ENCODE measurements around the gene ARHGDIG. TPM values are rescaled to one million over a fixed set of nuclear protein-coding genes. Genes with fewer than 3 reads are reported as not detected.

The ARHGDIG gene
- total RNA-seq, 2 donors from 2014 or later, result 1.8 to 20.0 TPM

- peaks cover 3% of the 10 kb centered on the region for H3K4me1 ChIP-seq
- intact Hi-C loops (cut with DNase I), result no loop called here
- no peak overlapping the region for H3K27ac ChIP-seq
- DNase-seq, result peak; percentile 80
- no peak for TF ChIP-seq CTCF (IDR thresholded peaks at IDR 0.05)
- no peak overlapping the region for H3K4me3 ChIP-seq
- no peak overlapping the region for H3K9ac ChIP-seq (ENCODE audit: low read depth in 2 of 2, low read length in 2 of 2)
- H3K9me3 ChIP-seq, result no peaks in the 10 kb centered on the region
- no peaks in the 10 kb centered on the region for H3K36me3 ChIP-seq
- H3K27me3 ChIP-seq, result peaks cover 7% of the 10 kb centered on the region
Measured at GRCh38 chr16:273547-274421, 6.6 kb upstream of the ARHGDIG start.

GRCh38 chr16:275041-275641 is 5.2 kb upstream of the ARHGDIG start:
- intact Hi-C loops (cut with DNase I), result no loop called here
- no peaks in the 10 kb centered on the region for H3K4me1 ChIP-seq
- no peaks in the 10 kb centered on the region for H3K9me3 ChIP-seq
- no peak for TF ChIP-seq CTCF (IDR thresholded peaks at IDR 0.05)
- DNase-seq, result no peak
- H3K27ac ChIP-seq, result no peak overlapping the region
- peak overlapping the region in 1 of 2 donors; percentile 26 for H3K9ac ChIP-seq (ENCODE audit: low read depth in 2 of 2, low read length in 2 of 2)
- peaks cover 18% of the 10 kb centered on the region for H3K27me3 ChIP-seq
- H3K36me3 ChIP-seq, result no peaks in the 10 kb centered on the region
- H3K4me3 ChIP-seq, result peak overlapping the region; percentile 22

GRCh38 chr16:275786-276232 is 4.6 kb upstream of the ARHGDIG start, which contains the start of gene RGS11:
Gene RGS11 (minus strand): TSS chr16:275944. CDS start chr16:275911, 33 bp downstream.
- no peaks in the 10 kb centered on the region for H3K9me3 ChIP-seq
- intact Hi-C loops (cut with DNase I), result no loop called here
- DNase-seq, result no peak
- peak within 1 kb of the TSS in 1 of 2 donors; percentile 26 for H3K9ac ChIP-seq (ENCODE audit: low read depth in 2 of 2, low read length in 2 of 2)
- H3K4me3 ChIP-seq, result peak within 1 kb of the TSS; percentile 22
- TF ChIP-seq CTCF (IDR thresholded peaks at IDR 0.05), result no peak
- peaks cover 21% of the 10 kb centered on the region for H3K27me3 ChIP-seq
- no peaks in the 10 kb centered on the region for H3K36me3 ChIP-seq
- H3K4me1 ChIP-seq, result no peaks in the 10 kb centered on the region
- no peak within 1 kb of the TSS for H3K27ac ChIP-seq

GRCh38 chr16:276426-277077 is 3.8 kb upstream of the ARHGDIG start:
- H3K36me3 ChIP-seq, result no peaks in the 10 kb centered on the region
- no peak overlapping the region for H3K27ac ChIP-seq
- intact Hi-C loops (cut with DNase I), result no loop called here
- no peak for DNase-seq
- H3K4me1 ChIP-seq, result no peaks in the 10 kb centered on the region
- no peak overlapping the region for H3K4me3 ChIP-seq
- H3K9ac ChIP-seq (ENCODE audit: low read depth in 2 of 2, low read length in 2 of 2), result no peak overlapping the region
- H3K9me3 ChIP-seq, result no peaks in the 10 kb centered on the region
- H3K27me3 ChIP-seq, result peaks cover 29% of the 10 kb centered on the region
- TF ChIP-seq CTCF (IDR thresholded peaks at IDR 0.05), result no peak

GRCh38 chr16:278863-279366 is 1.5 kb upstream of the ARHGDIG start:
- Histone ChIP-seq H3K9ac (ENCODE audit: low read depth in 2 of 2, low read length in 2 of 2) (no peak overlapping the region), H3K27ac (no peak overlapping the region), H3K4me3 (no peak overlapping the region), H3K4me1 (no peaks in the 10 kb centered on the region), H3K9me3 (no peaks in the 10 kb centered on the region), H3K27me3 (peaks cover 39% of the 10 kb centered on the region), H3K36me3 (no peaks in the 10 kb centered on the region)
- intact Hi-C loops (cut with DNase I), result no loop called here
- no peak for TF ChIP-seq CTCF (IDR thresholded peaks at IDR 0.05)
- DNase-seq, result no peak

Measured in colonic mucosa (tissue), 4 donors.